ENCODE data around the gene STK35. TPM values are rescaled to one million over a fixed set of nuclear protein-coding genes. Genes with fewer than 3 reads are reported as not detected.

Gene STK35
- total and polyA plus RNA-seq, 2 of the 8 experiments (the other 6 are each of a cell fraction or from before 2014, with no cell fraction given) = 24.9 to 45.0 TPM

GRCh38 chr20:2053615-2054014 lies 48.0 kb upstream of the STK35 start (continued):
- TF ChIP-seq HDAC2 (IDR thresholded peaks at IDR 0.05; ENCODE audit: borderline replicate concordance in 1 of 2, low read depth in 2 of 2, low read length in 2 of 2) = no peak
